ENCODE measurements around the gene SORBS1.

Gene SORBS1

GRCh38 chr10:95597788-95598187 is 36.6 kb upstream of the SORBS1 start:
- no peak for TF ChIP-seq TCF12 (IDR thresholded peaks at IDR 0.05; ENCODE audit: low read depth)
- no peak for TF ChIP-seq TEAD4 (IDR thresholded peaks at IDR 0.05)
- no peak for TF ChIP-seq TAF1 (IDR thresholded peaks at IDR 0.05; ENCODE audit: low read depth)
- TF ChIP-seq FOXM1 (IDR thresholded peaks at IDR 0.05; ENCODE audit: borderline replicate concordance, low read depth) = no peak
- TF ChIP-seq CREB1 (IDR thresholded peaks at IDR 0.05; ENCODE audit: low read depth) = no peak
- TF ChIP-seq CEBPB (IDR thresholded peaks at IDR 0.05) = no peak
- no peak for TF ChIP-seq EGR1 (IDR thresholded peaks at IDR 0.05)

- TF ChIP-seq TEAD4 (IDR thresholded peaks at IDR 0.05) (no peak), RAD21 (IDR thresholded peaks at IDR 0.05; ENCODE audit: low read depth) (no peak), MAX (IDR thresholded peaks at IDR 0.05) (no peak), TAF1 (IDR thresholded peaks at IDR 0.05; ENCODE audit: low read depth) (no peak), TCF12 (IDR thresholded peaks at IDR 0.05; ENCODE audit: low read depth) (no peak), NFIC (IDR thresholded peaks at IDR 0.05) (no peak), EP300 (IDR thresholded peaks at IDR 0.05; ENCODE audit: borderline replicate concordance) (no peak), EGR1 (IDR thresholded peaks at IDR 0.05) (no peak)
Observed at GRCh38 chr10:95588025-95588424, 26.9 kb upstream of the SORBS1 start.

GRCh38 chr10:95579835-95580535 is 18.8 kb upstream of the SORBS1 start:
- no peak for TF ChIP-seq ZBTB7A (IDR thresholded peaks at IDR 0.05; ENCODE audit: low read depth)
- no peak for TF ChIP-seq TCF12 (IDR thresholded peaks at IDR 0.05; ENCODE audit: low read depth)
- TF ChIP-seq REST (IDR thresholded peaks at IDR 0.05; ENCODE audit: low read depth) = no peak
- no peak for TF ChIP-seq FOXM1 (IDR thresholded peaks at IDR 0.05; ENCODE audit: borderline replicate concordance, low read depth)
- TF ChIP-seq EP300 (IDR thresholded peaks at IDR 0.05; ENCODE audit: borderline replicate concordance) = no peak
- TF ChIP-seq TAF1 (IDR thresholded peaks at IDR 0.05; ENCODE audit: low read depth) = no peak
- TF ChIP-seq RAD21 (IDR thresholded peaks at IDR 0.05; ENCODE audit: low read depth) = no peak
- TF ChIP-seq TEAD4 (IDR thresholded peaks at IDR 0.05) = no peak

DNA sequence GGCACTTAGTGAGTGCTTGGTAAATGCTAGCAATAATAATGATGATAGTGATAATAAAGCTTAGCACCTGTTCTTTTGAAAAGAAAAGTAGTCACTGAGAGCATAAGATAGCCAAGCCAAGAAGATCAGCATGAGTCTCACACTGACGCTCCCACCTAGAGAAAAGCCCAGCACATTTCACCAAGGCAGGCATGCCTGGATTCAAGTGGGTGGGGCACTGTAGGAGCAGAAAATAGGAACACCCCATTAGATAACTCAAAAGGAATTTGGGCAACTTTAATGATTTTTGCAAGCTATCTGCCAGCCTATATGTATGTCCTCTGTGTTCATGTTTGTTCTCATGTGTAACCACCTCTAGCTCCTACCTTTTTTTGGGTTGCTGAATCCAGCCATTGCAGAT is 18.1 kb upstream of the SORBS1 start:
- TF ChIP-seq TEAD4 (IDR thresholded peaks at IDR 0.05) (no peak), USF1 (IDR thresholded peaks at IDR 0.05) (no peak), MAX (IDR thresholded peaks at IDR 0.05) (no peak), TCF12 (IDR thresholded peaks at IDR 0.05; ENCODE audit: low read depth) (no peak), EP300 (IDR thresholded peaks at IDR 0.05; ENCODE audit: borderline replicate concordance) (no peak), ZBTB7A (IDR thresholded peaks at IDR 0.05; ENCODE audit: low read depth) (no peak), YY1 (IDR thresholded peaks at IDR 0.05; ENCODE audit: low read depth) (no peak), RAD21 (IDR thresholded peaks at IDR 0.05; ENCODE audit: low read depth) (no peak), TAF1 (IDR thresholded peaks at IDR 0.05; ENCODE audit: low read depth) (no peak), CREB1 (IDR thresholded peaks at IDR 0.05; ENCODE audit: low read depth) (no peak), REST (IDR thresholded peaks at IDR 0.05; ENCODE audit: low read depth) (no peak), NFIC (IDR thresholded peaks at IDR 0.05) (no peak), CEBPB (IDR thresholded peaks at IDR 0.05) (no peak), EGR1 (IDR thresholded peaks at IDR 0.05) (no peak), FOXM1 (IDR thresholded peaks at IDR 0.05; ENCODE audit: borderline replicate concordance, low read depth) (no peak)

GRCh38 chr10:95578619-95579018 is 17.4 kb upstream of the SORBS1 start:
- no peak for TF ChIP-seq YY1 (IDR thresholded peaks at IDR 0.05; ENCODE audit: low read depth)
- no peak for TF ChIP-seq EGR1 (IDR thresholded peaks at IDR 0.05)
- no peak for TF ChIP-seq CEBPB (IDR thresholded peaks at IDR 0.05)
- no peak for TF ChIP-seq RAD21 (IDR thresholded peaks at IDR 0.05; ENCODE audit: low read depth)
- no peak for TF ChIP-seq ZBTB7A (IDR thresholded peaks at IDR 0.05; ENCODE audit: low read depth)
- TF ChIP-seq FOXM1 (IDR thresholded peaks at IDR 0.05; ENCODE audit: borderline replicate concordance, low read depth) = no peak
- no peak for TF ChIP-seq NFIC (IDR thresholded peaks at IDR 0.05)
- TF ChIP-seq TAF1 (IDR thresholded peaks at IDR 0.05; ENCODE audit: low read depth) = no peak
- TF ChIP-seq USF1 (IDR thresholded peaks at IDR 0.05) = no peak

Data from Ishikawa (cell line).